Neural cell (in vitro differentiated cells): ENCODE data around the gene RNASE9. TPM values are rescaled to one million over a fixed set of nuclear protein-coding genes. Genes with fewer than 3 reads are reported as not detected.

Source experiments
- polyA plus RNA-seq: library from polyadenylated mRNA; depleted of rRNA; stranded (reverse); fragments of >200 nt; gene quantifications from 2 replicates; pipeline ENCODE4 v1.2.3, GENCODE V29; 2014

RNASE9 gene
- polyA plus RNA-seq, 1 donor from 2014 or later, result not detected

Other genes starting within 250 kb of the RNASE9 start
- 67.2 and 83.8 TPM in 2 replicates for gene CCNB1IP1, start 227.8 kb downstream of the RNASE9 start, polyA plus RNA-seq
- 71.5 and 78.7 TPM in 2 replicates for gene PARP2, start 217.4 kb downstream of the RNASE9 start, polyA plus RNA-seq
- gene TEP1, start 147.5 kb downstream of the RNASE9 start, polyA plus RNA-seq, result 5.2 and 6.8 TPM in 2 replicates
- not detected in 2 replicates for gene KLHL33, start 124.9 kb downstream of the RNASE9 start, polyA plus RNA-seq
- 248 and 264 TPM in 2 replicates for gene OSGEP, start 106.2 kb downstream of the RNASE9 start, polyA plus RNA-seq
- gene APEX1, start 105.8 kb downstream of the RNASE9 start, polyA plus RNA-seq, result 44.5 and 50.7 TPM in 2 replicates
- 77.2 and 85.3 TPM in 2 replicates for gene PIP4P1, start 99.6 kb downstream of the RNASE9 start, polyA plus RNA-seq
- gene PNP, start 91.6 kb downstream of the RNASE9 start, polyA plus RNA-seq, result 12.3 and 12.6 TPM in 2 replicates
- gene RNASE10, start 55.5 kb downstream of the RNASE9 start, polyA plus RNA-seq, result not detected in 2 replicates
- not detected in 2 replicates for gene RNASE11, start 27.0 kb upstream of the RNASE9 start, polyA plus RNA-seq
- gene RNASE12, start 30.3 kb upstream of the RNASE9 start, polyA plus RNA-seq, result not detected in 2 replicates
- gene OR6S1, start 80.6 kb upstream of the RNASE9 start, polyA plus RNA-seq, result not detected in 2 replicates
- 1.1 TPM in 1 of 2 replicates, not detected in the other for gene RNASE4, start 123.5 kb upstream of the RNASE9 start, polyA plus RNA-seq
- 0.47 TPM in 1 of 2 replicates, not detected in the other for gene ANG, start 127.7 kb upstream of the RNASE9 start, polyA plus RNA-seq
- not detected in 2 replicates for gene EDDM3A, start 184.8 kb upstream of the RNASE9 start, polyA plus RNA-seq
- gene EDDM3B, start 207.4 kb upstream of the RNASE9 start, polyA plus RNA-seq, result not detected in 2 replicates
- gene RNASE6, start 220.2 kb upstream of the RNASE9 start, polyA plus RNA-seq, result not detected in 2 replicates
- 0.64 TPM in 1 of 2 replicates, not detected in the other for gene RNASE1, start 241.8 kb upstream of the RNASE9 start, polyA plus RNA-seq